ENCODE results near the gene PLAAT4.

- TF ChIP-seq POLR2AphosphoS5 (IDR thresholded peaks at IDR 0.05; ENCODE audit: low read depth, low read length) (no peak), TAF1 (IDR thresholded peaks at IDR 0.05; ENCODE audit: borderline replicate concordance, insufficient read depth, low read length) (no peak), SIN3A (IDR thresholded peaks at IDR 0.05; ENCODE audit: borderline replicate concordance, insufficient read depth, low read length) (no peak), FOXP2 (optimal IDR thresholded peaks at IDR 0.05; ENCODE audit: borderline replicate concordance, extremely low read depth, extremely low read length, insufficient read depth) (no peak), REST (IDR thresholded peaks at IDR 0.05; ENCODE audit: insufficient read depth in 1 of 2, low read depth in 2 of 2, low read length in 2 of 2) (no peak)
Measured at GRCh38 chr11:63563201-63564055, 26.8 kb downstream of the PLAAT4 start, which contains the start of gene PLAAT2.

All from PFSK-1 (cell line).